IMR-90 (cell line): Measurements from ENCODE around the gene FNTB. TPM values are rescaled to one million over a fixed set of nuclear protein-coding genes. Genes with fewer than 3 reads are reported as not detected.
A peak's percentile ranks its signal among the peaks of the same experiment; 100 is the strongest.

Source experiments
- ATAC-seq: fragments of 200-7000 bp; cut with Tn5 transposase; 2 replicates; pipeline ENCODE4 v1.9.1; 2020; ENCODE audit warnings: low read depth, mild to moderate bottlenecking, moderate library complexity
- BruUV-seq: library from RNA; stranded (reverse); fragments of 400-500 nt; replicated peaks from 2 replicates; lab custom pipeline; 2021; lab: Mats Ljungman, UMichigan
- CTCF ChIA-PET: fragments of 300-600 bp; formaldehyde crosslinking; extraction: SDS; loops from one replicate; lab custom pipeline; 2021; ENCODE audit warnings: antibody characterized with exemption; lab: Yijun Ruan, JAX
- POLR2A ChIA-PET: fragments of 300-600 bp; sonication (Branson Sonifier 250); formaldehyde crosslinking; loops from one replicate; lab custom pipeline; 2022; ENCODE audit warnings: antibody characterized with exemption; ENCODE audit not compliant: unreplicated experiment; lab: Charles Lee
- DNase-seq: peaks from one replicate; pipeline ENCODE4 v3.0.0; 2013
- H2AFZ ChIP-seq: replicated peaks from 2 replicates; pipeline ENCODE3; 2013; ENCODE audit warnings: low read length, mild to moderate bottlenecking; ENCODE audit not compliant: poor library complexity
- H2AK5ac ChIP-seq: 2 replicates; pipeline ENCODE4 v1.6.1; 2013; ENCODE audit warnings: low read depth, low read length, inconsistent platforms
- H2AK9ac ChIP-seq: replicated peaks from 2 replicates; pipeline ENCODE3; 2013; ENCODE audit warnings: mild to moderate bottlenecking, low read depth, low read length, moderate library complexity; ENCODE audit not compliant: poor library complexity
- H2BK120ac ChIP-seq: 2 replicates; pipeline ENCODE4 v1.6.1; 2013; ENCODE audit warnings: low read depth, low read length, inconsistent platforms
- H2BK15ac ChIP-seq: 3 replicates; pipeline ENCODE4 v1.6.1; 2013; ENCODE audit warnings: low read depth, low read length, inconsistent platforms
- H2BK20ac ChIP-seq: 2 replicates; pipeline ENCODE4 v1.6.1; 2013; ENCODE audit warnings: low read depth, mild to moderate bottlenecking, inconsistent platforms, low read length, moderate library complexity
- H2BK5ac ChIP-seq: 2 replicates; pipeline ENCODE4 v1.6.1; 2013; ENCODE audit warnings: mild to moderate bottlenecking, low read depth, low read length, inconsistent platforms; ENCODE audit not compliant: poor library complexity, severe bottlenecking
- H3K14ac ChIP-seq: replicated peaks from 2 replicates; pipeline ENCODE4 v1.6.1; 2013; ENCODE audit warnings: low read depth, low read length, inconsistent platforms
- H3K18ac ChIP-seq: 2 replicates; pipeline ENCODE4 v1.6.1; 2013; ENCODE audit warnings: low read depth, low read length, control low read depth
- H3K23ac ChIP-seq: 2 replicates; pipeline ENCODE4 v1.6.1; 2013; ENCODE audit warnings: low read depth, low read length, inconsistent platforms
- H3K27ac ChIP-seq: 2 replicates; pipeline ENCODE4 v1.5.1; 2013; ENCODE audit warnings: mild to moderate bottlenecking, control low read depth, low read length; ENCODE audit not compliant: insufficient read depth
- H3K27me3 ChIP-seq: 2 replicates; pipeline ENCODE4 v1.6.1; 2013; ENCODE audit warnings: low read length; ENCODE audit not compliant: control insufficient read depth, insufficient read depth
- H3K36me3 ChIP-seq: 2 replicates; pipeline ENCODE4 v1.6.1; 2013; ENCODE audit warnings: low read length, mixed read lengths; ENCODE audit not compliant: control insufficient read depth, insufficient read depth
- H3K4ac ChIP-seq: 2 replicates; pipeline ENCODE4 v1.6.1; 2013; ENCODE audit warnings: low read depth, low read length, inconsistent platforms
- H3K4me1 ChIP-seq: 2 replicates; pipeline ENCODE4 v1.6.1; 2013; ENCODE audit warnings: low read length, mixed read lengths; ENCODE audit not compliant: control insufficient read depth, insufficient read depth
- H3K4me2 ChIP-seq: 2 replicates; pipeline ENCODE4 v1.6.1; 2013; ENCODE audit warnings: low read depth, mild to moderate bottlenecking, control low read depth, low read length, moderate library complexity
- H3K4me3 ChIP-seq: 2 replicates; pipeline ENCODE4 v1.5.1; 2013; ENCODE audit warnings: low read depth, mild to moderate bottlenecking, control low read depth, low read length, moderate library complexity; ENCODE audit not compliant: insufficient read depth
- H3K56ac ChIP-seq: 2 replicates; pipeline ENCODE4 v1.6.1; 2013; ENCODE audit warnings: low read length, inconsistent platforms; ENCODE audit not compliant: insufficient read depth; ENCODE audit errors: extremely low read depth
- H3K79me1 ChIP-seq, 2 experiments: 2 replicates each; pipeline ENCODE4 v1.6.1; 2013; ENCODE audit warnings: low read length in 2 of 2, inconsistent platforms in 1 of 2, low read depth in 1 of 2
- H3K9ac ChIP-seq: 2 replicates; pipeline ENCODE4 v1.6.1; 2013; ENCODE audit warnings: low read depth, low read length, control low read depth
- H3K9me1 ChIP-seq: 2 replicates; pipeline ENCODE4 v1.6.1; 2013; ENCODE audit warnings: low read length, inconsistent platforms; ENCODE audit not compliant: insufficient read depth
- H3K9me3 ChIP-seq: 2 replicates; pipeline ENCODE4 v1.6.1; 2013; ENCODE audit warnings: low read length; ENCODE audit not compliant: control insufficient read depth, insufficient read depth
- H4K20me1 ChIP-seq: 2 replicates; pipeline ENCODE4 v1.6.1; 2013; ENCODE audit warnings: low read length, inconsistent platforms; ENCODE audit not compliant: insufficient read depth
- H4K5ac ChIP-seq: 2 replicates; pipeline ENCODE4 v1.6.1; 2013; ENCODE audit warnings: mild to moderate bottlenecking, low read depth, low read length, control low read depth
- H4K8ac ChIP-seq, 2 experiments: 2 replicates each; pipeline ENCODE4 v1.6.1; 2013; ENCODE audit warnings: low read depth in 2 of 2, low read length in 2 of 2, control low read depth in 1 of 2, inconsistent platforms in 1 of 2
- H4K91ac ChIP-seq: 2 replicates; pipeline ENCODE4 v1.6.1; 2013; ENCODE audit warnings: low read depth, low read length, inconsistent platforms; ENCODE audit not compliant: insufficient read depth
- BHLHE40 ChIP-seq: fragments of 150-350 bp; IDR thresholded peaks from 2 replicates; pipeline ENCODE4 v1.6.1; 2016; ENCODE audit warnings: mild to moderate bottlenecking, low read depth, low read length
- CEBPB ChIP-seq: IDR thresholded peaks from 2 replicates; pipeline ENCODE4 v1.6.1; 2012; ENCODE audit warnings: low read depth, low read length, improper control_type of control experiment
- CHD1 ChIP-seq: IDR thresholded peaks from 2 replicates; pipeline ENCODE4 v1.6.1; 2012; ENCODE audit warnings: low read depth, low read length, improper control_type of control experiment
- FOS ChIP-seq: fragments of 150-350 bp; IDR thresholded peaks from 2 replicates; pipeline ENCODE4 v1.6.1; 2016; ENCODE audit warnings: low read depth, low read length
- MAFK ChIP-seq: IDR thresholded peaks from 2 replicates; pipeline ENCODE4 v1.6.1; 2012; ENCODE audit warnings: low read depth, low read length, improper control_type of control experiment
- MAZ ChIP-seq: IDR thresholded peaks from 2 replicates; pipeline ENCODE4 v1.6.1; 2012; ENCODE audit warnings: low read depth, mild to moderate bottlenecking, low read length, improper control_type of control experiment, moderate library complexity, borderline replicate concordance
- MXI1 ChIP-seq: IDR thresholded peaks from 2 replicates; pipeline ENCODE4 v1.6.1; 2012; ENCODE audit warnings: low read depth, mild to moderate bottlenecking, low read length, moderate library complexity, borderline replicate concordance
- NFE2L2 ChIP-seq: fragments of 150-350 bp; IDR thresholded peaks from 2 replicates; pipeline ENCODE4 v1.6.1; 2016; ENCODE audit warnings: low read depth, mild to moderate bottlenecking, low read length
- POLR2A ChIP-seq: IDR thresholded peaks from 2 replicates; pipeline ENCODE4 v1.6.1; 2012; ENCODE audit warnings: mild to moderate bottlenecking, low read depth, low read length
- RAD21 ChIP-seq: IDR thresholded peaks from 2 replicates; pipeline ENCODE4 v1.6.1; 2012; ENCODE audit warnings: low read length, improper control_type of control experiment
- RCOR1 ChIP-seq: IDR thresholded peaks from 2 replicates; pipeline ENCODE4 v1.6.1; 2012; ENCODE audit warnings: mild to moderate bottlenecking, low read length, improper control_type of control experiment; ENCODE audit not compliant: insufficient replicate concordance
- RFX5 ChIP-seq: IDR thresholded peaks from 2 replicates; pipeline ENCODE4 v1.8.0; 2012; ENCODE audit warnings: low read depth, mild to moderate bottlenecking, low read length, moderate library complexity
- SMC3 ChIP-seq: fragments of 150-350 bp; IDR thresholded peaks from 2 replicates; pipeline ENCODE4 v1.6.1; 2016; ENCODE audit warnings: low read depth, mild to moderate bottlenecking, antibody characterized with exemption, low read length, moderate library complexity
- WGBS, 2 experiments: methylation state at CpG; one replicate each; pipeline versions ENCODE4 v1.1.5 to v1.1.7; 2013; ENCODE audit warnings: missing lambda C conversion rate in 2 of 2; ENCODE audit not compliant: insufficient read length in 1 of 2; ENCODE audit errors: extremely low coverage in 2 of 2; 5-methylcytosine and 5-hydroxymethylcytosine counted together
- dilution Hi-C: fragments of 300-500 bp; cut with HindIII; formaldehyde crosslinking; loops from one replicate; pipeline ENCODE4 v1.14.3; 2018; ENCODE audit warnings: low sequenced_read_pairs; ENCODE audit not compliant: unreplicated experiment
- in situ Hi-C: fragments of 300-500 bp; cut with MboI; formaldehyde crosslinking; loops from 3 replicates; pipeline ENCODE4 v1.14.3; 2019; ENCODE audit warnings: low sequenced_read_pairs, inconsistent platforms, mixed read lengths
- intact Hi-C: fragments of 100-400 bp; cut with micrococcal nuclease; formaldehyde crosslinking; loops from 2 replicates; pipeline ENCODE4 v1.10.0; 2022
- polyA plus RNA-seq, 3 experiments: library from polyadenylated mRNA; depleted of rRNA; stranded (reverse); fragments of >200 nt; gene quantifications; 2 replicates each; pipeline ENCODE4 v1.2.3, GENCODE V29; 2012; ENCODE audit warnings: low replicate concordance in 1 of 3
- total RNA-seq: library from RNA; depleted of rRNA; stranded (reverse); fragments of >200 nt; gene quantifications from 2 replicates; pipeline ENCODE4 v1.2.3, GENCODE V29; 2012
- TF ChIP-seq, protein P1 (sequence below): fragments of 150-350 bp; IDR thresholded peaks from 2 replicates; pipeline ENCODE4 v1.6.1; 2017; ENCODE audit warnings: mild to moderate bottlenecking, antibody characterized with exemption, low read length, low read depth
- TF ChIP-seq, protein P2 (sequence below): conservative IDR thresholded peaks from 2 replicates; pipeline ENCODE4 v1.5.1; 2012; ENCODE audit warnings: mild to moderate bottlenecking, low read depth, low read length, improper control_type of control experiment
- TF ChIP-seq, protein P3 (sequence below): fragments of 150-350 bp; IDR thresholded peaks from 2 replicates; pipeline ENCODE4 v1.6.1; 2016; ENCODE audit warnings: low read depth, mild to moderate bottlenecking, low read length, moderate library complexity, borderline replicate concordance

FNTB gene
- total and polyA plus RNA-seq, 2 of the 4 experiments (the other 2 are of a cell fraction), result 9.9 to 18.5 TPM

DNA sequence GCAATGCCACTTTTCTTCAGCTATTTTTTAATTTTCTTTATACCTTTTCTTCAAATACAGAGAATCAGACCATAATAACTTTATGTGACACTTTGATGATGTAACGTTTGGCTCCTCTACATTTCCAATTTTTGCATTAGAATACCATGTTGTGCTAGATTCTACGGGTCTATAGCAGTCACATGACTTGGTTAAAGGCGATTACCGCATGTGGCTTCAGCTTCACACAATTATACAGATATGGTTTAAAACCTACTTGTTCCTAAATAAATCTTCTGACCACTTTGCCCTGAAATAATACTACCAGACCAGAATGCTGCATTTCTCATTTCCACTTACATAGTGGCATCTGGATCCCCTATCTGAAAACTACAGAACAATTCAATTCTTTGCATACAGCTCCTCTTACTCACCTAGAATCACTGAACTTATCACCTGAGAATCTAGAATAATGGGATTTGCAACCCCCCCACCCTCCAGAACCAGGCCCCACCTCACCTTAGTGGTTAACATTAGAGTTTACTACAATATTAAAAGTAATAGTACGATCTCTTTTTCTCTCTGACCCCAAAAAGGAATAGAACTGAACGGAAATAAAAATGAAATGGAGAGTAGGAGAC lies 114.3 kb downstream of the FNTB start:
- H3K79me1 ChIP-seq, result peaks cover 17 to 36% of the 10 kb centered on the region in 2 experiments
- no peak overlapping the region for H2AFZ ChIP-seq
- no peak for ATAC-seq
- peak overlapping the region; percentile 23; the same call in 1 of the 2 replicates for H3K27ac ChIP-seq
- no peak overlapping the region for H2BK120ac ChIP-seq
- H3K4me1 ChIP-seq, result peaks cover 4% of the 10 kb centered on the region; the same call in 1 of the 2 replicates
- peaks cover 10% of the 10 kb centered on the region for H4K20me1 ChIP-seq
- CTCF ChIA-PET, result no interaction called here
- no peak overlapping the region for H4K91ac ChIP-seq
- no peaks in the 10 kb centered on the region for H3K9me3 ChIP-seq
- TF ChIP-seq SMC3 (no peak), POLR2A (no peak), MAFK (no peak), BHLHE40 (no peak), RCOR1 (no peak), CEBPB (no peak), RFX5 (no peak), FOS (no peak), RAD21 (no peak), MAZ (no peak), MXI1 (no peak), CHD1 (no peak), NFE2L2 (no peak)
- TF ChIP-seq, protein P1, sequence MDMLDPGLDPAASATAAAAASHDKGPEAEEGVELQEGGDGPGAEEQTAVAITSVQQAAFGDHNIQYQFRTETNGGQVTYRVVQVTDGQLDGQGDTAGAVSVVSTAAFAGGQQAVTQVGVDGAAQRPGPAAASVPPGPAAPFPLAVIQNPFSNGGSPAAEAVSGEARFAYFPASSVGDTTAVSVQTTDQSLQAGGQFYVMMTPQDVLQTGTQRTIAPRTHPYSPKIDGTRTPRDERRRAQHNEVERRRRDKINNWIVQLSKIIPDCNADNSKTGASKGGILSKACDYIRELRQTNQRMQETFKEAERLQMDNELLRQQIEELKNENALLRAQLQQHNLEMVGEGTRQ, result no peak
- TF ChIP-seq, protein P2, sequence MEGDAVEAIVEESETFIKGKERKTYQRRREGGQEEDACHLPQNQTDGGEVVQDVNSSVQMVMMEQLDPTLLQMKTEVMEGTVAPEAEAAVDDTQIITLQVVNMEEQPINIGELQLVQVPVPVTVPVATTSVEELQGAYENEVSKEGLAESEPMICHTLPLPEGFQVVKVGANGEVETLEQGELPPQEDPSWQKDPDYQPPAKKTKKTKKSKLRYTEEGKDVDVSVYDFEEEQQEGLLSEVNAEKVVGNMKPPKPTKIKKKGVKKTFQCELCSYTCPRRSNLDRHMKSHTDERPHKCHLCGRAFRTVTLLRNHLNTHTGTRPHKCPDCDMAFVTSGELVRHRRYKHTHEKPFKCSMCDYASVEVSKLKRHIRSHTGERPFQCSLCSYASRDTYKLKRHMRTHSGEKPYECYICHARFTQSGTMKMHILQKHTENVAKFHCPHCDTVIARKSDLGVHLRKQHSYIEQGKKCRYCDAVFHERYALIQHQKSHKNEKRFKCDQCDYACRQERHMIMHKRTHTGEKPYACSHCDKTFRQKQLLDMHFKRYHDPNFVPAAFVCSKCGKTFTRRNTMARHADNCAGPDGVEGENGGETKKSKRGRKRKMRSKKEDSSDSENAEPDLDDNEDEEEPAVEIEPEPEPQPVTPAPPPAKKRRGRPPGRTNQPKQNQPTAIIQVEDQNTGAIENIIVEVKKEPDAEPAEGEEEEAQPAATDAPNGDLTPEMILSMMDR, result no peak
- TF ChIP-seq, protein P3, sequence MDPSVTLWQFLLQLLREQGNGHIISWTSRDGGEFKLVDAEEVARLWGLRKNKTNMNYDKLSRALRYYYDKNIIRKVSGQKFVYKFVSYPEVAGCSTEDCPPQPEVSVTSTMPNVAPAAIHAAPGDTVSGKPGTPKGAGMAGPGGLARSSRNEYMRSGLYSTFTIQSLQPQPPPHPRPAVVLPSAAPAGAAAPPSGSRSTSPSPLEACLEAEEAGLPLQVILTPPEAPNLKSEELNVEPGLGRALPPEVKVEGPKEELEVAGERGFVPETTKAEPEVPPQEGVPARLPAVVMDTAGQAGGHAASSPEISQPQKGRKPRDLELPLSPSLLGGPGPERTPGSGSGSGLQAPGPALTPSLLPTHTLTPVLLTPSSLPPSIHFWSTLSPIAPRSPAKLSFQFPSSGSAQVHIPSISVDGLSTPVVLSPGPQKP, result no peak
- H4K8ac ChIP-seq, result no peak overlapping the region
- no peak overlapping the region for H2AK5ac ChIP-seq
- H3K14ac ChIP-seq, result no peak overlapping the region
- H3K27me3 ChIP-seq, result no peaks in the 10 kb centered on the region
- H3K9ac ChIP-seq, result peak overlapping the region; percentile 74
- dilution Hi-C loops, result no loop called here
- peaks cover 1% of the 10 kb centered on the region; the same call in 1 of the 2 replicates for H3K36me3 ChIP-seq
- peak overlapping the region; percentile 92 for H3K4me2 ChIP-seq
- POLR2A ChIA-PET, result no interaction called here
- DNase-seq, result no peak
- H3K9me1 ChIP-seq, result peaks cover 4% of the 10 kb centered on the region; the same call in 1 of the 2 replicates
- BruUV-seq, result no TSS peak
- no peak overlapping the region for H2BK20ac ChIP-seq
- no peak overlapping the region for H3K4ac ChIP-seq
- H2BK5ac ChIP-seq, result no peak overlapping the region
- no peak overlapping the region for H3K23ac ChIP-seq
- peak overlapping the region; percentile 84 for H3K4me3 ChIP-seq
- 51% methylated on average over 3 of the region's 6 CpGs; no CpG with 5 or more reads in 1 of the 2 experiments for WGBS, 2 experiments
- no peak overlapping the region for H2AK9ac ChIP-seq
- in situ Hi-C loops, result no loop called here
- intact Hi-C loops, result loop anchor here (5.0 kb wide), 1 partner anchor 56 kb away; no protein-coding TSS in a partner anchor
- H4K5ac ChIP-seq, result no peak overlapping the region
- H2BK15ac ChIP-seq, result no peak overlapping the region
- no peak overlapping the region for H3K18ac ChIP-seq
- no peak overlapping the region for H3K56ac ChIP-seq
